Measurements from ENCODE around the gene IGFN1.
"Not testable (repeated sequence)": the region's sequence is repeated elsewhere in the genome, so short reads cannot be mapped to it uniquely, and the experiment has no call there.

IGFN1 gene

GRCh38 chr1:201250326-201251011 lies 59.8 kb downstream of the IGFN1 start:
- no peak for FAIRE-seq

DNA sequence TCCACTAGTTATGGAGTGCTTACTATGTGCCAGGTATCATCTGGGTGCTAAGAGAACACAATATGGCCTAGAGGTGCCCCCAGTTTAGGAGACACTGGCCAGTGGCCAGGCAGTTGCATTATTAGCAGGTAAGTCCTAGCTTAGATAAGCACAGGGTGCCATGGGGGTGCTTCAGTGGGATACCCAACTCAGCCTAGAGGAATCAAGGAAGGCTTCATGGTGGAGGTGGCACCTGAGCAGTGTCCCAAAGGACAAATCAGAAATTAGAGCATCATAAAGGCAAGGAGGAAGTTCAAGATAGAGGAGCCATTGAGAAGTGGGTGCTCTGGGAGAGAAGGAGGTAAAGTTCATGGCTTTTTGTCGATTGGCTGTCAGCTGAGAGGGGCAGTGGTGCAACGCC lies 60.8 kb downstream of the IGFN1 start:
- no peak for FAIRE-seq

DNA sequence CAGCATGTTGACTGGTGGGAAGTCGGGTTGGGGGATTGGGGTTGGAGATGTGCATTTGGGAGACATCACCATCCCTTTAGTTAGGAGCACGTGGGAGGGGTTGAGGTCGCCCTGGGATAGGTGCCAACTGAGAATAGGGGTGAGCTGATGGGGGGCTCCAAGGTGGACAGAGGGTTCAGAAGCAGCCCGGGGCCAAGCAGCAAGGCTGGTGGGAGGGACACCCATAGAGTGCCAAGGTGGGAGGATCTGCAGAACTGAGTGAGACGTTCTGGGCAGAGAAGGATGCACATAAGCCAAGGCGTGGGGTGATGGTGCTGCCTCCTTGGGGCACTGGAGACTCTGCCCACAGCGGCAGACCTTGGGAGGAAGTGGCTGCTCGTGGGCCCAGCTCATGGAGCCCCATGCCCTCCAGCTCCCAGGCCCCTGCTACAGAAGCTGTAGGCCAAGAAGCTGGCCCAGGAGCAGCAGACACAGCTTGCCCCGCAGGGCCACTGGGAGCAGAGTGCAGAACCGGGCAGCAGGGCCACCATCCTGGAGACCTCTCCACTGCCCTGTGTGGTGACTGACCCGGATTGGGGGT lies 61.3 kb downstream of the IGFN1 start:
- no peak for FAIRE-seq

- FAIRE-seq: no peak
Observed at GRCh38 chr1:201252944-201253371, 62.3 kb downstream of the IGFN1 start.

- no peak for FAIRE-seq
Observed at GRCh38 chr1:201253411-201253810, 62.8 kb downstream of the IGFN1 start.

GRCh38 chr1:201253906-201254624 lies 63.4 kb downstream of the IGFN1 start:
- FAIRE-seq: no peak

- FAIRE-seq: no peak
Observed at GRCh38 chr1:201254625-201255478, 64.2 kb downstream of the IGFN1 start.

GRCh38 chr1:201255479-201256362 lies 65.1 kb downstream of the IGFN1 start:
- FAIRE-seq: no peak

DNA sequence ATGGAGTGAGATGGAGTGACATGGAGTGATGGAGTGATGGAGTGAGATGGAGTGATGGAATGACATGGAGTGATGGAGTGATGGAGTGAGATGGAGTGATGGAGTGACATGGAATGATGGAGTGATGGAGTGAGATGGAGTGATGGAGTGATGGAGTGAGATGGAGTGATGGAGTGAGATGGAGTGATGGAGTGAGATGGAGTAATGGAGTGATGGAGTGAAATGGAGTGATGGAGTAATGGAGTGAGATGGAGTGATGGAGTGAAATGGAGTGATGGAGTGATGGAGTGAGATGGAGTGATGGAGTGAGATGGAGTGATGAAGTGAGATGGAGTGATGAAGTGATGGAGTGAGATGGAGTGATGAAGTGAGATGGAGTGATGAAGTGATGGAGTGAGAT lies 67.5 kb downstream of the IGFN1 start:
- FAIRE-seq: not testable (repeated sequence)

DNA sequence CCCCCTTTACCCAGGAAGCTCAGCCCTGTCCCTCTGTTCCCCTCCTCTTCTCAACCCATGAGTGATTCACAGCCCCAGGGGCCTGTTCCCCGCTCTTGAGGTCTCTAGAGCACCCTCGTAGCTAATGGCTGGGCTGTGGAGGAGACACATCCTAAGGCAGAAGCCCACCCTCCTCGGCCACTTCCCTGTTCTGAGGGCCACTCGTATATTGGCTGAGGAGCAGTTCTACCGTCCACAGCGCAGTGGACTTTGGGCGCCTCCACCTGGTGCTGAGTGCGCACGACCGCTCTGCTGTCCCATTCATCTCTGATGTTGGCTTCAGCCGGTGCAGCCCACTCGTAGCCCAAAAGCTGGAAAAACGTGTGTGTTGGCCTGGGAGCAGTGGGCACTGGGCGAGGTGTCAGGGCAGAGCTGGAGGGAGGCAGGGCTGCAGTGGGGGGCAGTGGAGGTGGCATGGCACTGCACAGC lies 68.2 kb downstream of the IGFN1 start:
- FAIRE-seq: no peak

- no peak for FAIRE-seq
Observed at GRCh38 chr1:201259476-201260235, 69.0 kb downstream of the IGFN1 start.

DNA sequence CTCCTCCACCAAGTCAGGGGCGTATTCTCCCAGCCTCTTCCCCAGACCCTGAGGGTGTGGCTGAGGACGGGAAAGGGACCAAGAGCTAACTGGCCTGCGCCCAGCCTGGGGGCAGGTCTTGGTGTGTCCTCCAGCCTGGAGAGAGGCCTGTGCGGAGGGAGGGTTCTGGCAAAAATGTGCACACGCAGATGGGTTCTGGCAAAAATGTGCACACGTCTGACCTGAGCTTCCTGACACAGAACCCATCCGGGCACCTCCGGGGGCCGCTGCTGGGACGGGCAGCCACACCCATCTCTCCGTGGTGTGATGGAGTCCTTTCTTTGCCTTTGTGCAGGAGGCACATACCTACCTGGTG lies 69.6 kb downstream of the IGFN1 start:
- FAIRE-seq: no peak

DNA sequence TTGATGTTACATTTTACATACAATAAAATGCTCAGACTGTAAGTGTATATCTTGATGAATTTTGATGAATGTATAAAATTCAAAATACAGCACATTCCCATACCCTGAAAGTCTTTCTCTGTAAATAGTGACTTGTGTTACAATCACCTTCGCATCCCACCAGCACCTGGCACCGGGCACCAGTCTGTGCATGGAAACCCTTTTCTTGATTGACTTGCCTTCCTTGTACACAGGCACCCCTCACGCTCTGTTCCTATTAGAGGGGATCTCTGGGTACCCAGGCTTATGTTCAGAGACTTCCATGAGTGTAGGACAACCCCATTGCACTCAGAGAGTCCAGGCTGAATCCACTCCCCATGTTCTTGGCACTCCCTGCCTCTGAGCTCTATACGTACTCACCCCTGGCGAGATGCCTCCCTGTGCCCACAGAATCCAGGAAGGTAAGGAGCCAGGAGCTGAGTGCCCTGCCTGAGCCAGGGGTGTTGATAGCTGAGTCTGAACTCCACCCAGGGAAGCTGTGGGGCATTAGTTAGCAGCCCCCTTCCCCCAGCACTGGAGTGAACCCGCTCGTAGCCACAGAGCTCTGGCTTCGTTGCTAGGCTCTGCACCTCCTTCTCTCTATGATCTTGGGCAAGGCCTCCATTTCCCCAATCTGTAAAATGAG lies 70.2 kb downstream of the IGFN1 start:
- no peak for FAIRE-seq

GRCh38 chr1:201261771-201262547 lies 71.3 kb downstream of the IGFN1 start:
- no peak for FAIRE-seq

- FAIRE-seq: no peak
Observed at GRCh38 chr1:201262963-201263608, 72.5 kb downstream of the IGFN1 start.

GRCh38 chr1:201264072-201264471 lies 73.4 kb downstream of the IGFN1 start:
- no peak for FAIRE-seq

GRCh38 chr1:201264554-201264953 lies 73.9 kb downstream of the IGFN1 start:
- FAIRE-seq: no peak

DNA sequence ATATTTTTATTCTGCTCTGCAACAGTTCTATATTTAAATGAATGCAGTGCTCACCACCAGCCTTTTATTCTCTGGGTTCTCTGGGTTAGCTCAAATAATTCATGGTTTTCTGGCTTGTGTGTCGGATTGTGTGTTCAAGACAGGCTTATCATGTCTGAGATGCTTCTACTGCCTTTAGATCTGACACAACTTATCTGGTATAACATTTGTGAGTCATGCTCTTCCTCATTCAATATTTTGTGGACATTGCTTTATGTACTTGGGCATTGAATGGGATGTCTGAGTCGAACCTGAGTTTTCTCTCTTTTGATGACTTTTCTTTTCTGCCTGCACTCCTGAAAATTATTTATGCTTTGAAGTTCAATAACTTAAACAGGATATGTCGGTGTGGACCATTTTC lies 75.1 kb downstream of the IGFN1 start:
- no peak for FAIRE-seq

- FAIRE-seq: no peak
Observed at GRCh38 chr1:201266276-201266675, 75.7 kb downstream of the IGFN1 start.

Measured in endometrium (tissue), 2 donors.